H9 (cell line): ENCODE data around the gene NOXRED1. TPM values are rescaled to one million over a fixed set of nuclear protein-coding genes. Genes with fewer than 3 reads are reported as not detected.

Experiments
- DNase-seq: peaks from one replicate; pipeline ENCODE4 v3.0.0-alpha.2; 2017
- H2AFZ ChIP-seq: one replicate; pipeline ENCODE4 v1.6.1; 2013; ENCODE audit warnings: mild to moderate bottlenecking, low read length, control low read depth, moderate library complexity
- H2AK5ac ChIP-seq: 2 replicates; pipeline ENCODE4 v1.6.1; 2013; ENCODE audit warnings: low read length, control low read depth, mixed read lengths; ENCODE audit not compliant: insufficient read length
- H2BK120ac ChIP-seq: one replicate; pipeline ENCODE4 v1.6.1; 2013; ENCODE audit warnings: low read depth, mild to moderate bottlenecking, low read length, control low read depth, inconsistent platforms; ENCODE audit not compliant: poor library complexity, severe bottlenecking
- H2BK12ac ChIP-seq: 2 replicates; pipeline ENCODE4 v1.6.1; 2013; ENCODE audit warnings: low read length, control low read depth, mixed read lengths, low read depth; ENCODE audit not compliant: insufficient read length
- H2BK15ac ChIP-seq: 2 replicates; pipeline ENCODE4 v1.6.1; 2013; ENCODE audit warnings: low read depth, low read length, control low read depth
- H2BK20ac ChIP-seq: one replicate; pipeline ENCODE4 v1.6.1; 2013; ENCODE audit warnings: low read depth, mild to moderate bottlenecking, low read length, control low read depth, inconsistent platforms; ENCODE audit not compliant: poor library complexity, severe bottlenecking
- H2BK5ac ChIP-seq: 2 replicates; pipeline ENCODE4 v1.6.1; 2013; ENCODE audit warnings: low read length, control low read depth, mixed read lengths; ENCODE audit not compliant: insufficient read length
- H3K14ac ChIP-seq: 2 replicates; pipeline ENCODE4 v1.6.1; 2013; ENCODE audit warnings: low read length, control low read depth; ENCODE audit not compliant: insufficient read depth
- H3K18ac ChIP-seq: 2 replicates; pipeline ENCODE4 v1.6.1; 2013; ENCODE audit warnings: low read depth, mild to moderate bottlenecking, mixed read lengths, low read length, control low read depth; ENCODE audit not compliant: insufficient read length
- H3K23ac ChIP-seq: 2 replicates; pipeline ENCODE4 v1.6.1; 2013; ENCODE audit warnings: low read length, control low read depth, mixed read lengths, low read depth; ENCODE audit not compliant: insufficient read length
- H3K23me2 ChIP-seq: 2 replicates; pipeline ENCODE4 v1.6.1; 2013; ENCODE audit warnings: low read depth, mild to moderate bottlenecking, mixed read lengths, low read length, control low read depth; ENCODE audit not compliant: insufficient read length, poor library complexity, severe bottlenecking
- H3K27ac ChIP-seq: 2 replicates; pipeline ENCODE4 v1.5.1; 2013; ENCODE audit warnings: low read length, control low read depth, mixed read lengths, low read depth; ENCODE audit not compliant: insufficient read length
- H3K27me3 ChIP-seq: 2 replicates; pipeline ENCODE4 v1.6.1; 2013; ENCODE audit warnings: low read length, control low read depth, inconsistent platforms; ENCODE audit not compliant: insufficient read depth
- H3K4ac ChIP-seq: 2 replicates; pipeline ENCODE4 v1.6.1; 2013; ENCODE audit warnings: low read depth, mild to moderate bottlenecking, control low read depth, inconsistent platforms, low read length, moderate library complexity
- H3K4me1 ChIP-seq: 2 replicates; pipeline ENCODE4 v1.6.1; 2013; ENCODE audit warnings: low read length, control low read depth, inconsistent platforms; ENCODE audit not compliant: insufficient read depth
- H3K4me2 ChIP-seq: 2 replicates; pipeline ENCODE4 v1.6.1; 2013; ENCODE audit warnings: low read length, control low read depth, mixed read lengths; ENCODE audit not compliant: insufficient read length, insufficient read depth
- H3K56ac ChIP-seq: 2 replicates; pipeline ENCODE4 v1.6.1; 2013; ENCODE audit warnings: low read depth, mild to moderate bottlenecking, mixed read lengths, low read length, control low read depth; ENCODE audit not compliant: insufficient read length
- H3K79me1 ChIP-seq: 2 replicates; pipeline ENCODE4 v1.6.1; 2013; ENCODE audit warnings: low read depth, mild to moderate bottlenecking, moderate library complexity, low read length, control low read depth, inconsistent platforms; ENCODE audit not compliant: insufficient read depth, poor library complexity, severe bottlenecking
- H3K79me2 ChIP-seq: 2 replicates; pipeline ENCODE4 v1.6.1; 2013; ENCODE audit warnings: low read length, control low read depth, inconsistent platforms; ENCODE audit not compliant: insufficient read depth
- H3K9ac ChIP-seq: 2 replicates; pipeline ENCODE4 v1.6.1; 2013; ENCODE audit warnings: low read length, control low read depth, mixed read lengths; ENCODE audit not compliant: insufficient read length; ENCODE audit errors: extremely low read depth
- H3K9me3 ChIP-seq: one replicate; pipeline ENCODE4 v1.6.1; 2013; ENCODE audit warnings: low read depth, low read length, inconsistent platforms; ENCODE audit not compliant: control insufficient read depth
- H3T11ph ChIP-seq: one replicate; pipeline ENCODE4 v1.6.1; 2013; ENCODE audit warnings: mild to moderate bottlenecking, low read length, control low read depth, inconsistent platforms
- H4K20me1 ChIP-seq: one replicate; pipeline ENCODE4 v1.6.1; 2013; ENCODE audit not compliant: control insufficient read depth, insufficient read length, insufficient read depth
- H4K5ac ChIP-seq: 2 replicates; pipeline ENCODE4 v1.6.1; 2013; ENCODE audit warnings: low read depth, mild to moderate bottlenecking, mixed read lengths, low read length, control low read depth; ENCODE audit not compliant: insufficient read length
- H4K8ac ChIP-seq: replicated peaks from 2 replicates; pipeline ENCODE4 v1.6.1; 2013; ENCODE audit warnings: low read length, control low read depth, mixed read lengths, low read depth; ENCODE audit not compliant: insufficient read length
- H4K91ac ChIP-seq: 2 replicates; pipeline ENCODE4 v1.6.1; 2013; ENCODE audit warnings: low read depth, mild to moderate bottlenecking, moderate library complexity, mixed read lengths, low read length, control low read depth; ENCODE audit not compliant: insufficient read length
- H3K27ac Mint-ChIP-seq, 3 experiments: 2 replicates in 2 of 3; 3 replicates in 1 of 3; pipeline ENCODE4 v1.8.0; 2020 to 2021; ENCODE audit warnings: mixed read lengths in 3 of 3, mild to moderate bottlenecking in 1 of 3, moderate library complexity in 1 of 3
- H3K27me3 Mint-ChIP-seq: 2 replicates; pipeline ENCODE4 v1.8.0; 2021; ENCODE audit warnings: low read depth, mild to moderate bottlenecking, moderate library complexity, mixed read lengths
- H3K36me3 Mint-ChIP-seq, 3 experiments: 2 replicates in 2 of 3; 3 replicates in 1 of 3; pipeline ENCODE4 v1.8.0; 2020 to 2021; ENCODE audit warnings: low read depth in 3 of 3, mixed read lengths in 3 of 3; ENCODE audit not compliant: insufficient read depth in 1 of 3
- H3K4me1 Mint-ChIP-seq, 2 experiments: 2 replicates each; pipeline ENCODE4 v1.8.0; 2020; ENCODE audit warnings: mixed read lengths in 2 of 2
- H3K4me3 Mint-ChIP-seq, 2 experiments: 2 replicates in 1 of 2; 3 replicates in 1 of 2; pipeline ENCODE4 v1.8.0; 2020 to 2021; ENCODE audit warnings: mild to moderate bottlenecking in 2 of 2, mixed read lengths in 2 of 2, moderate library complexity in 1 of 2
- H3K9me3 Mint-ChIP-seq, 2 experiments: 2 replicates in 1 of 2; 3 replicates in 1 of 2; pipeline ENCODE4 v1.8.0; 2020; ENCODE audit warnings: mild to moderate bottlenecking in 2 of 2, mixed read lengths in 2 of 2, moderate library complexity in 1 of 2
- CTCF ChIP-seq: fragments of 200-600 bp; sonication (generic); conservative IDR thresholded peaks from 3 replicates; pipeline ENCODE4 v1.8.0; 2021; ENCODE audit warnings: antibody characterized with exemption, mild to moderate bottlenecking
- WGBS: extraction: QIAGEN DNeasy Blood & Tissue Kit; methylation state at CpG from one replicate; pipeline ENCODE4 v1.1.7; 2013; ENCODE audit warnings: missing lambda C conversion rate, low lambda C conversion rate, mixed read lengths; ENCODE audit not compliant: insufficient read length; ENCODE audit errors: extremely low coverage; 5-methylcytosine and 5-hydroxymethylcytosine counted together
- total RNA-seq: library from RNA; stranded (reverse); gene quantifications from 2 replicates; pipeline ENCODE4 v1.2.1, GENCODE V29; 2021

NOXRED1 gene
- total RNA-seq, 1 experiment from 2014 or later: not detected

DNA sequence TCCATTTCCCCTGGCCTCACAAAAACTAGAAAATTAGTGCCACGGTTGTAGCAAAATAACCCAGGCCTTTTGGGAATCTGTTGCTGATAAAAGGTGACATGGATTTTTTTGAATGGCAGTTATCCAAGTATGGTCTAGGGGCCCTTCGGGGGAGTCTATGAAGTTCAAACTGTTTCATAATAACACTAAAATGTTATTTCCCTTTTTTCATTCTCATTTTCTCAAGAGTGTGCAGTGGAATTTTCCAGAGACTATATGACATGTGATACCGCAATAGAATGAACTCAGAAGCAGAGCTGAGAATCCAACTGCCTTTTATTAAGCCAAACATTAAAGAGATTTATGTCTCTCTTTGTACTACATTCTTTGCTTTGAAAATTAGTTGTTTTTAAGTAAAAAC, 75.6 kb downstream of the NOXRED1 start:
- H3K27me3 Mint-ChIP-seq: no peaks in the 10 kb centered on the region
- H3K4me1 Mint-ChIP-seq: peaks cover 20 to 22% of the 10 kb centered on the region in 2 experiments

More for the DNA sequence above, 75.6 kb downstream of the NOXRED1 start:
- Histone ChIP-seq H3K79me2 (no peaks in the 10 kb centered on the region), H2AFZ (no peak overlapping the region), H4K8ac (no peak overlapping the region), H3K27me3 (no peaks in the 10 kb centered on the region), H2BK5ac (no peak overlapping the region), H3K4ac (no peak overlapping the region), H3K23ac (no peak overlapping the region), H4K20me1 (no peaks in the 10 kb centered on the region), H3T11ph (no peak overlapping the region), H3K9ac (no peak overlapping the region), H3K79me1 (no peaks in the 10 kb centered on the region), H2BK15ac (no peak overlapping the region), H4K5ac (no peak overlapping the region), H3K56ac (no peak overlapping the region), H3K4me2 (no peak overlapping the region), H3K9me3 (no peaks in the 10 kb centered on the region), H3K23me2 (no peaks in the 10 kb centered on the region), H3K14ac (no peak overlapping the region), H4K91ac (no peak overlapping the region), H2BK20ac (no peak overlapping the region), H2AK5ac (no peak overlapping the region), H2BK120ac (no peak overlapping the region), H3K27ac (no peak overlapping the region), H3K18ac (no peak overlapping the region), H2BK12ac (no peak overlapping the region), H3K4me1 (peaks cover 9% of the 10 kb centered on the region; the same call in 1 of the 2 replicates)
- Mint-ChIP-seq H3K9me3 (no peaks in the 10 kb centered on the region), H3K4me3 (no peak overlapping the region), H3K36me3 (peaks cover 5 to 20% (median 9%) of the 10 kb centered on the region in 3 experiments), H3K27ac (no peak overlapping the region)
- TF ChIP-seq CTCF: no peak
- DNase-seq: no peak
- no CpG with 5 or more reads among the region's 3 CpGs for WGBS
